GM23338 (cell line): ENCODE data around the gene NOTCH1.

Source experiments
- CREB1 ChIP-seq: fragments of 250-450 bp; sonication (Bioruptor Pico); IDR thresholded peaks from 2 replicates; pipeline ENCODE4 v1.5.0; 2020; ENCODE audit warnings: low read depth, mild to moderate bottlenecking, moderate library complexity
- CTCF ChIP-seq, 2 experiments: fragments of 200-600 bp in 1 of 2; sonication (generic) in 1 of 2; conservative IDR thresholded peaks; 2 replicates each; pipeline versions ENCODE4 v1.5.1 to v1.6.1; 2016 to 2017; ENCODE audit warnings: antibody characterized with exemption in 2 of 2, low read depth in 2 of 2, mild to moderate bottlenecking in 2 of 2, moderate library complexity in 1 of 2
- EZH2 ChIP-seq: fragments of 200-600 bp; sonication (generic); IDR thresholded peaks from one replicate; pipeline ENCODE4 v1.8.0; 2017; ENCODE audit warnings: antibody characterized with exemption, mild to moderate bottlenecking, low read depth; ENCODE audit not compliant: unreplicated experiment
- EZH2phosphoT487 ChIP-seq: fragments of 200-600 bp; sonication (generic); IDR thresholded peaks from one replicate; pipeline ENCODE4 v1.8.1; 2018; ENCODE audit warnings: antibody characterized with exemption; ENCODE audit not compliant: unreplicated experiment
- JUNB ChIP-seq: IDR thresholded peaks from one replicate; pipeline ENCODE4 v1.6.1; 2016; ENCODE audit warnings: antibody characterized with exemption; ENCODE audit not compliant: unreplicated experiment
- POLR2AphosphoS5 ChIP-seq: IDR thresholded peaks from 2 replicates; pipeline ENCODE4 v1.6.1; 2016; ENCODE audit warnings: antibody characterized with exemption, low read depth
- REST ChIP-seq: IDR thresholded peaks from one replicate; pipeline ENCODE4 v1.6.1; 2018; ENCODE audit warnings: antibody characterized with exemption; ENCODE audit not compliant: unreplicated experiment
- STAT1 ChIP-seq: IDR thresholded peaks from one replicate; pipeline ENCODE4 v1.6.1; 2016; ENCODE audit warnings: antibody characterized with exemption; ENCODE audit not compliant: unreplicated experiment
- ZNF331 ChIP-seq: fragments of 250-450 bp; sonication (Bioruptor Pico); IDR thresholded peaks from 2 replicates; pipeline ENCODE4 v1.5.0; 2020; ENCODE audit warnings: low read depth, mild to moderate bottlenecking, moderate library complexity
- ZNF462 ChIP-seq: fragments of 250-450 bp; sonication (Bioruptor Pico); IDR thresholded peaks from 2 replicates; pipeline ENCODE4 v1.5.0; 2020; ENCODE audit warnings: mild to moderate bottlenecking, moderate library complexity

DNA sequence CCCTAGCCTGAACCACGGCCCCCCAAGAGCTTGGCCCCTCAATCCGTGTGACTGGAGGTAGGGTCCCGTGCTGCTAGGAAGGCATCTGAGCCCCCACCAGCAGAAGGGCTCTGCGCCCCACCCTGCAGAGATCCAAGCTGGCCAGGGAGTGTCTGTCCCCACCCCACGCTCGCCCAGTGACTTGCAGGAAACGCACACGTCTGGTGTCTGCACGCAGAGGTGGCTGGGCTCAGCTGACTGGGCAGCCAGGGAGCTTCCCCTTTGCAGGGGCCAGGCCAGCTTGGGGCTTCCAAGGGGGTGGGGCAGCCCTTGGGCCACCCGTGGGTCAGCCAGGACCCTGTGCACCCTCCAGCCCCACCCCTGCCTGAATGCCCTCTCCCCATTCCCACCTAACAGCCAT is 24.3 kb downstream of the NOTCH1 start:
- TF ChIP-seq POLR2AphosphoS5 = no peak
- no peak for TF ChIP-seq EZH2phosphoT487
- TF ChIP-seq EZH2 = no peak
- no peak for TF ChIP-seq REST
- TF ChIP-seq CTCF (conservative IDR thresholded peaks at IDR 0.05; ENCODE audit: low read depth in 2 of 2) = no peak
- no peak for TF ChIP-seq CREB1 (CRISPR knock-in tag)
- TF ChIP-seq JUNB = no peak
- TF ChIP-seq ZNF462 (CRISPR knock-in tag) = no peak
- TF ChIP-seq STAT1 = no peak
- no peak for TF ChIP-seq ZNF331 (CRISPR knock-in tag)
